LNCaP clone FGC (cell line): ENCODE measurements around the gene CCDC28B.
"Not testable (repeated sequence)": the region's sequence is repeated elsewhere in the genome, so short reads cannot be mapped to it uniquely, and the experiment has no call there.

Experiments
- DNase-seq: peaks from one replicate; pipeline ENCODE4 v3.0.0-alpha.2; 2011; ENCODE audit warnings: low read depth
- H3K4me3 ChIP-seq: 2 replicates; pipeline ENCODE4 v1.5.1; 2011; ENCODE audit warnings: mild to moderate bottlenecking, low read depth, low read length, control low read depth
- TF ChIP-seq, protein P1 (sequence below): IDR thresholded peaks from 2 replicates; pipeline ENCODE4 v1.5.1; 2012; ENCODE audit warnings: mild to moderate bottlenecking; ENCODE audit not compliant: control insufficient read depth, insufficient read depth; ENCODE audit errors: extremely low read depth

Gene CCDC28B

DNA sequence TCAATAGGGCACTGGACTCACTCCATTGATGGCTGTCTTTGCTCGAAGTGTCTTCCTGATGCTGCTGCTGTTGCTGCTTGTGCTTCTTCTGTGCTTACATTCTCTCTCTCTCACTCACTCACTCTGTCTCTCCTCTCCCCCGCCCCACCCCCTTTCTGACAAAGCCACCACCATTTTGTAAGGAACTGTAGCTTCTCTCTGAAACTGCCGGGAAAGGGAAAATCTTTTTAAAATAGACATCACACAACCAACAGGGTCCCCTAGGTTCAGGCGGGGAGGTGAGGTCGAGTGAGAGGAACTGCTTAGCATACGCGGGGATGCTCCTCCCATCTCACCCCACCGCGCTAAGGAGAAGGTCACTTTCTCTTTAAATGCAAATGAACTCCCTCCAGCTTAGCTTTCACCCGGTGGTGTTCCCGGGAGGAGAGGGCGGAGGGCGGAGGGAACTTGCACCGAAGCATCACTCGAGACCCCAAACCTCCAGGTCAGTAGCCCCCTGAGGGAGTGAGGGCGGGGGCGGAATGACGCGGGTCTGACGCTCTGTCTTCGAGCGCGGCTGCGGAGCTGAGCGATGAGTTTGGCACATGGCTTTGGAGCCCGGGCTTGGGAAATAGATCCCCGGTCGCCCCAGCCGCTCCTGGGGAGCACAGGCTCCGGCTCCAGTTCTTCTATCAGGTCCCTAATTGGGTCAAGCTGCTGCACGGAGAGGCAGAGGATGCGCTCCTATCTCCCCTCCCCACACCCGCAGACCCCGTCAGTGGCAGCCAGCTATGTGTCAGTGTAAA is at the start of gene CCDC28B:
Gene CCDC28B, plus strand, starts transcription at position 370 of the 785 bp plus-strand sequence. CDS start 1,341 bp downstream, outside the sequence.
- TF ChIP-seq, protein P1, sequence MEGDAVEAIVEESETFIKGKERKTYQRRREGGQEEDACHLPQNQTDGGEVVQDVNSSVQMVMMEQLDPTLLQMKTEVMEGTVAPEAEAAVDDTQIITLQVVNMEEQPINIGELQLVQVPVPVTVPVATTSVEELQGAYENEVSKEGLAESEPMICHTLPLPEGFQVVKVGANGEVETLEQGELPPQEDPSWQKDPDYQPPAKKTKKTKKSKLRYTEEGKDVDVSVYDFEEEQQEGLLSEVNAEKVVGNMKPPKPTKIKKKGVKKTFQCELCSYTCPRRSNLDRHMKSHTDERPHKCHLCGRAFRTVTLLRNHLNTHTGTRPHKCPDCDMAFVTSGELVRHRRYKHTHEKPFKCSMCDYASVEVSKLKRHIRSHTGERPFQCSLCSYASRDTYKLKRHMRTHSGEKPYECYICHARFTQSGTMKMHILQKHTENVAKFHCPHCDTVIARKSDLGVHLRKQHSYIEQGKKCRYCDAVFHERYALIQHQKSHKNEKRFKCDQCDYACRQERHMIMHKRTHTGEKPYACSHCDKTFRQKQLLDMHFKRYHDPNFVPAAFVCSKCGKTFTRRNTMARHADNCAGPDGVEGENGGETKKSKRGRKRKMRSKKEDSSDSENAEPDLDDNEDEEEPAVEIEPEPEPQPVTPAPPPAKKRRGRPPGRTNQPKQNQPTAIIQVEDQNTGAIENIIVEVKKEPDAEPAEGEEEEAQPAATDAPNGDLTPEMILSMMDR = no peak
- H3K4me3 ChIP-seq = peak within 1 kb of the TSS; percentile 69
- DNase-seq = no peak

DNA sequence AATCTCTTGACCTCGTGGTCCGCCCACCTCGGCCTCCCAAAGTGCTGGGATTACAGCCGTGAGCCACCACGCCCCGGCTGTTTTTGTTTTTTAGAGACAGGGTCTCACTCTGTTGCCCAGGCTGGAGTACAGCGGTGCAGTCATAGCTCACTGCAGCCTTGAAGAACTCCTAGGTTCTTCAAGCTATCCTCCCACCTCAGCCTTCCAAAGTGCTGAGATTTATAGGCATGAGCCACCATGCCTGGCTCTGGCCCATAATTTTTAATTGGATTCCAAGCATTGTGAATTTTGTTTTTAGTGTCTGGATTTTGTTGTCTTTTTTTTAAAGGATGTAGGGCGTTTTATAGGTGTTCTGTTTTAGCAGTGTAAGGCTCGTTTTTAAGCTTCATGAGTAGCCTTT is 49.5 kb upstream of the CCDC28B start:
- H3K4me3 ChIP-seq = no peak overlapping the region
- TF ChIP-seq, protein P1 = no peak
- DNase-seq = no peak

DNA sequence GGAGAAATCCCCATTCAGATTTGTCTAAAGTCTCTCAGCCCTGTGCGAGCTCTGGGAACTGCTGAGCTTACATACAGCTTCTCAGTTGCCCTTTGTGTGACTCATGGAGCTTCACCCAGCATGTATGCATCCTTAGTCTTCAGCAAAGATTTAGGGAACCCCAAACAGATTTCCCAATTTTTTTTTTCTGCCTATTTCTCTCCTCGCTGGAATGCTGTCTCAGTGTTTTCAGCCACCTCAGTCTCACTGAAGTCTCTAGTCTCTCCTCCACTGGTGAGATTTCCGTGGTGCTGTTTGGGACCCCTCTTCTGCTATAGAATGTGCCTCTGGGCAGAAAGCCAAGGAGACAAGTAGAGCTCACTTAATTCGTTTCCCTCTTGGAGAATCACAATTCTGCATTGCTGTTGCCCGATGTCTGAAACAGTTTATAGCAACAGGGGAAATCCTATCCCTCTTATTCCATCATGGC is 49.0 kb upstream of the CCDC28B start:
- no peak overlapping the region for H3K4me3 ChIP-seq
- DNase-seq = no peak

DNA sequence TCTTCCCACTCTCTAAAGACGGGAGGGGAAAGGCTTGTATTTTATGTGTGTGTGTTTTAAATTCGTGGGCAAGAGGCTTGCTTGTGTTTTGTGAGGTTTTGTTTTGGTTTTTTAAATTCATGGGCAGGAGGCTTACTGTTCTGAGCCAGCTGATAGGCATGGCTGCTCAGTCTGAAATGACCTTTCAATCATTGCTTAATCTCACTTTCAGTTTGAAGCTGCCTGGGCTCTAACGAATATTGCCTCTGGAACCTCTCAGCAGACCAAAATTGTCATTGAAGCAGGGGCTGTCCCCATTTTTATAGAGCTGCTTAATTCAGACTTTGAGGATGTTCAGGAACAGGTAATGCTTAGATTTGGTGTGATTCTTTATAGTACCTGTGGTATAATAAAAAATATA is 41.2 kb upstream of the CCDC28B start:
- H3K4me3 ChIP-seq = no peak overlapping the region
- no peak for DNase-seq
- TF ChIP-seq, protein P1 = no peak

More for the DNA sequence above, 49.0 kb upstream of the CCDC28B start:
- TF ChIP-seq, protein P1 = no peak

DNA sequence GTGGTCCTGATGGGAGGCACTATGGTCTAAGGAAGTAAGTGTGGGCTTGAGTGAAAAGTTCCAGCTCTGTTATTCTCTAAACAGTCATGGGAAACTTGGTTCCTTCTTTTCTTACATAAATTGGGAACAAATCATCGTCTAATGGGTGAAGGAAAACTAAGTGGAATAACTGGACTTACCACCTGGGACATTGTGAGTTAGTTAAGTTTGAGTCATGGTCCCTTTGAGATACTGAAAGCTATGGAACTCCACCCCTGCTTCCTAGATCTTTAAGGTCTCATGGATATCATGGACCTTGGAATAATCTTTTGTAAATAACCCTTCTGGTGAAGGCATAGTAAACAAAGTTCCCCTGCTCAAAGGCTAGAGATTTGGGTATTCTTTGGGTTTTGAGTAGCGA is 37.0 kb upstream of the CCDC28B start:
- TF ChIP-seq, protein P1 = no peak
- DNase-seq = no peak
- H3K4me3 ChIP-seq = no peak overlapping the region

DNA sequence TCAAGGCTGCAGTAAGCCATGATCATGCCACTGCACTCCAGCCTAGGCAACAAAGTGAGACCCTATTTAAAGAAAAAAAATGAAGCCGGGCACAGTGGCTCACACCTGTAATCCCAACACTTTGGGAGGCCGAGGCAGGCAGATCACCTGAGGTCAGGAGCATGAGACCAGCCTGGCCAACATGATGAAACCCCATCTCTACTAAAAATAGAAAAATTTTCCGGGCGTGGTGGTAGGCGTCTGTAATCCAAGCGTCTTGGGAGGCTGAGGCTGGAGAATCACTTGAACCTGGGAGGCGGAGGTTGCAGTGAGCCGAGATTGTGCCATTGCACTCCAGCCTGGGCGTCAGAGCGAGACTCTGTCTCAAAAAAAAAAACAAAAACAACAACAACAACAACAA is 34.8 kb upstream of the CCDC28B start:
- not testable (repeated sequence) for DNase-seq, H3K4me3 ChIP-seq

DNA sequence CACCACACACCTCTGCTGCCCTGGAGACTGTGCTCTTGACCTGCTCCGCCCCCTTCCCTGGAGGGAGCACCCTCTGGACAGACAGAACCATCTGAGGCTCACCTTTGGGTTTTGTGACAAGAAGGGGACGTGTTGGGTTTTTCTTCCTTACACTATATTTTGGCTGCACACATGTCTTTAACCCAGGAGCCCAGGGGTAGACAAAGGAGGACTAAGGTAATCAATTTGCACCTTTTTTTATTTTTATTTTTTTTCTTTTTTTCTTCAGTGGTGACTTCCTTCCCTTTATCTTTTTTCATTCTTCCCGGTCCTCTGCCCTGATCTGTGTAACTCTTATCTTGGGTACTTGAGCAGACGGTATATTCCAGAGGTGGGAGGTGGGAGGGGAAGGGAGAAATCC is 29.4 kb upstream of the CCDC28B start:
- H3K4me3 ChIP-seq = no peak overlapping the region
- no peak for DNase-seq
- TF ChIP-seq, protein P1 = no peak
